ENCODE data around the gene MRPL34. TPM values are rescaled to one million over a fixed set of nuclear protein-coding genes. Genes with fewer than 3 reads are reported as not detected.
A peak's percentile ranks its signal among the peaks of the same experiment; 100 is the strongest.

MRPL34 gene
- total RNA-seq, 1 donor from 2014 or later, result 52.4 TPM

GRCh38 chr19:17328517-17329365, 23.1 kb downstream of the MRPL34 start:
- no peak for DNase-seq

- no peak for DNase-seq
These were observed 23.9 kb downstream of the MRPL34 start for GRCh38 chr19:17329366-17330261.

GRCh38 chr19:17330262-17331044, 24.8 kb downstream of the MRPL34 start:
- no peak for DNase-seq

- DNase-seq, result no peak
These were observed 25.4 kb downstream of the MRPL34 start for GRCh38 chr19:17331045-17331558.

GRCh38 chr19:17332360-17332676, 26.6 kb downstream of the MRPL34 start:
- no peak for DNase-seq

GRCh38 chr19:17332677-17333581, 27.3 kb downstream of the MRPL34 start:
- peak; percentile 50 for DNase-seq

GRCh38 chr19:17333611-17334413, 28.1 kb downstream of the MRPL34 start:
- DNase-seq, result no peak

- DNase-seq, result peak; percentile 99
These were observed 29.0 kb downstream of the MRPL34 start, which contains the start of gene ANO8 for GRCh38 chr19:17334414-17335409. TSS of gene ANO8 (minus strand) at chr19:17334855. CDS start at chr19:17334670, 185 bp downstream.

- no peak for DNase-seq
These were observed 29.9 kb downstream of the MRPL34 start for GRCh38 chr19:17335575-17335974.

- DNase-seq, result peak; percentile 99
These were observed 31.4 kb downstream of the MRPL34 start, which contains the start of gene GTPBP3 for GRCh38 chr19:17336872-17337674. TSS of gene GTPBP3 (plus strand) at chr19:17337553. CDS start at chr19:17337612, 59 bp downstream.

GRCh38 chr19:17337675-17338432, 32.2 kb downstream of the MRPL34 start:
- no peak for DNase-seq

GRCh38 chr19:17338433-17339078, 32.9 kb downstream of the MRPL34 start:
- no peak for DNase-seq

GRCh38 chr19:17339088-17339741, 33.5 kb downstream of the MRPL34 start:
- no peak for DNase-seq

- no peak for DNase-seq
These were observed 34.7 kb downstream of the MRPL34 start for GRCh38 chr19:17340302-17340870.

- no peak for DNase-seq
These were observed 35.2 kb downstream of the MRPL34 start for GRCh38 chr19:17340871-17341357.

- no peak for DNase-seq
These were observed 35.7 kb downstream of the MRPL34 start for GRCh38 chr19:17341386-17341785.
